Medulla oblongata (tissue), 1 donor: ENCODE measurements around the gene FHOD3.

ENCODE experiments used
- DNase-seq: peaks from one replicate; pipeline ENCODE4 v3.0.0-alpha.2; 2015; ENCODE audit errors: extremely low spot score

The FHOD3 gene

GRCh38 chr18:36322734-36323133 is 25.2 kb downstream of the FHOD3 start:
- DNase-seq, result no peak

- DNase-seq, result no peak
Observed at GRCh38 chr18:36323421-36323820, 25.9 kb downstream of the FHOD3 start.

GRCh38 chr18:36325846-36326245 is 28.3 kb downstream of the FHOD3 start:
- DNase-seq, result no peak

GRCh38 chr18:36326771-36327170 is 29.3 kb downstream of the FHOD3 start:
- DNase-seq, result no peak

- DNase-seq, result no peak
Observed at GRCh38 chr18:36327352-36328316, 30.1 kb downstream of the FHOD3 start.

- DNase-seq, result no peak
Observed at GRCh38 chr18:36328385-36328858, 30.9 kb downstream of the FHOD3 start.

- DNase-seq, result no peak
Observed at GRCh38 chr18:36328916-36329315, 31.4 kb downstream of the FHOD3 start.

GRCh38 chr18:36329684-36330434 is 32.3 kb downstream of the FHOD3 start:
- DNase-seq, result no peak

GRCh38 chr18:36330435-36331052 is 33.0 kb downstream of the FHOD3 start:
- no peak for DNase-seq

- DNase-seq, result no peak
Observed at GRCh38 chr18:36331521-36331971, 34.0 kb downstream of the FHOD3 start.

- DNase-seq, result no peak
Observed at GRCh38 chr18:36333414-36333813, 35.9 kb downstream of the FHOD3 start.

GRCh38 chr18:36334798-36335197 is 37.3 kb downstream of the FHOD3 start:
- no peak for DNase-seq

- no peak for DNase-seq
Observed at GRCh38 chr18:36335476-36336279, 38.2 kb downstream of the FHOD3 start.

- no peak for DNase-seq
Observed at GRCh38 chr18:36337679-36338402, 40.3 kb downstream of the FHOD3 start.

- no peak for DNase-seq
Observed at GRCh38 chr18:36338403-36338933, 41.0 kb downstream of the FHOD3 start.

GRCh38 chr18:36340246-36340645 is 42.7 kb downstream of the FHOD3 start:
- no peak for DNase-seq

- no peak for DNase-seq
Observed at GRCh38 chr18:36341944-36342343, 44.4 kb downstream of the FHOD3 start.

GRCh38 chr18:36348331-36348730 is 50.8 kb downstream of the FHOD3 start:
- DNase-seq, result no peak

GRCh38 chr18:36348971-36349417 is 51.5 kb downstream of the FHOD3 start:
- DNase-seq, result no peak

GRCh38 chr18:36349552-36349951 is 52.0 kb downstream of the FHOD3 start:
- DNase-seq, result no peak
